Measurements from ENCODE around the gene PACRG.

PACRG gene

DNA sequence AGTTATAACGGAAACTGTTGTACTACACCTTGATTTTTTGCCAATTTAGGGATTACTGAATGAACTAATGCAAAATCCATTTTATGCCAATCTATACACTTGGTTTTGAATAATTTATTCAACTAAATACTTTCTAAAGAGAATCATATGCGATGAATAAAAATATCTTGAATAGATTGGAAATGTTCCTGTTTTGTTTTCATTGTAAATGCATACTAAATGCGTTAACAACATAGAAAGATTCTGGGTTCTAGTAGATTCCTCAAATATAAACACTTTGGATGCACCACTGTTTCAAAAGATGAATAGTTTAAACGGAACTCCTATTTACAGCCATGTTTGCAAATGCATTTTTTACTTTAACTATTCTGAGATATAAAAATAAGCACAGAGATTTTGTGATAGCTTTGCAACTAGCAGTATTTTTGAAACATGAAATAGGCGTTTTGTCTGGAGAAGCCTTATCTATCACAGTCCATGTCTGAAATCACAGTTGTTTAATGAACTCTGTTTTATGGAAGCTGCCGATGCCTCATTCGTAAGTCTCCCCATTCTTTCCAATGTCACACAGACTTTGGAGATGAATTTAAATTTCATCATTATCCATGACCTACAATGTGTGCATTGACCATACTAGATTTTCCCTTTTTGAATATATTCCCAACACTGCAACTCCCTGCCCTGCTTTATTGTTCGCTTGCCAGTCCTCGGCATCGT is 409.1 kb downstream of the PACRG start:
- DNase-seq (ENCODE audit: low read depth in 2 of 2) = no peak

- no peak for DNase-seq (ENCODE audit: low read depth in 2 of 2)
Measured at GRCh38 chr6:163137398-163137881, 409.7 kb downstream of the PACRG start.

- no peak for DNase-seq (ENCODE audit: low read depth in 2 of 2)
Measured at GRCh38 chr6:163146036-163146435, 418.3 kb downstream of the PACRG start.

- DNase-seq (ENCODE audit: low read depth in 2 of 2) = no peak
Measured at GRCh38 chr6:163147994-163148393, 420.2 kb downstream of the PACRG start.

DNA sequence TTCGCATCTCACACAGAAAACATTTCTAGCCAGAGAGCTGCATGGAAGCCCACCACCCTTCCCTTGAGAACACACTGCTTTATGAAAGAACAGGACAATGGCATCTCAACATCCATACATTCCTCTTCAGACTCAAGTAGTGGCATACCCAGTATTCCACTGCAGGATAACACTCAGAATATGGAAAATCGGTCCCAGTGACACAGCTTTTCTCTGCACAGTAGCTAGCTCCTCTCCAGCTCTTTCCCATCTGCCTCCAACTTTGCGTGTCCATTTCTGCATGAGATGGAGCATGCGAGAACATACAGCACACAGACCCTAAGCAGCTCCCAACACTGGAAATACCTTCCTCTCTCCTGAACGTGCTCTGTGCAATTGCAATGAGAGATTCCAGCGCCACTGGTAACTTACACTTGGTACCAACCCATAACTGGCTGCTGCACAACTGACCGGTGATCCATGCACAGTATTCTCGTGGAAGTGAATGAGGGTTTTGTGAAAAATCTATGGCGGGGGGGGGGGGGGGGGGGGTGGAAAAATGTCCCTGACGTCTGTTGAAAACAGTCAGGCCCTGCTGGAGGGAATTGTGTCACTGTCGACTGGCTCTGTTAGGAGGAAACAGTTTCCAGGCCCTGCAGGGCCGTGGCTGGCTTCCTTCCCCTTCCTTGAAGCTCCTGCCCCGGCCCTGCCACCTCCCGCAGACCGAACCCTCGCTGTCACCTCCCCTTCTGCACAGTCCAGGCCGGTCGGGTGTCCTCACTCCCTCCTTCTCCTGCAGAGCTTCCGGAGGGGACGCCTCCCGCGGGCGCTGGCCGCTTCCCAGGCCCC is 420.9 kb downstream of the PACRG start:
- no peak for DNase-seq (ENCODE audit: low read depth in 2 of 2)

GRCh38 chr6:163149279-163149848 is 421.6 kb downstream of the PACRG start:
- no peak for DNase-seq (ENCODE audit: low read depth in 2 of 2)

- DNase-seq (ENCODE audit: low read depth in 2 of 2) = no peak
Measured at GRCh38 chr6:163151212-163151611, 423.4 kb downstream of the PACRG start.

DNA sequence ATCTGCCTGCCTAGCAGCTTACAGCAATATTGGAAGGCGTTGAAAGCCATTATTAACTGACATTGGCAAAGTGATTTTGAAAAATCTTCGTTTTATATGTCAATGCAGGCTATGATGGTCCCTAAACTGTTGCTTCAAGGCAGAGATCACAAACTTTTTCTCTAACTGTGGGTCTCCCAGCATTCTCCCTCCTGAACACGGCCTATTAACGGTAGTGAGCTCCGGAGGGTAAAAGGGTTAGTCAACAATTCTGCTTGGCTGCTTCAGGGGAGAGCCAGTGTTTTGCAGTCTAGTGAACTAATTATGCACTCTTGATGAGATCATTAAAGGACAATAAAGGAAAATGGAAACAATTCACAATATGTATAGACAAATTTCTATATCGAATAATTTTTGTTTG is 424.9 kb downstream of the PACRG start:
- DNase-seq (ENCODE audit: low read depth in 2 of 2) = no peak

DNA sequence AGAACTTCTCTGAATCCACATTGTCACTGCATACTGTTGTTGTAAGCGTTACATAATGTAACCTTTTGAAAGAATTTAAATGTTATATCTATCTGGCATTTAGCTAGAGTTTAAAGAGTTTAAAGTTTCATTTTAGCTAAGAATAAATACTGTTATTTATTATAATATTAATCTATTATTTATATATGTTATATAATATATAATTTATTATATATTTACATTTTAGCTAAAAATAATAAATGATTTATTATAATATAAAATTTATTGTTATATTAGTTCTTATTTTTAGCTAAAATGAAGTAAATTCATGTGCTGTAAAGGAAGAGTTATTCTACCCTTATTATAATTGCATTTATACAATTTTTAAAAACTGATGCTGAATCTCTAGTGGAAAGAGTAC is 431.3 kb downstream of the PACRG start:
- no peak for DNase-seq (ENCODE audit: low read depth in 2 of 2)

- no peak for DNase-seq (ENCODE audit: low read depth in 2 of 2)
Measured at GRCh38 chr6:163159689-163160088, 431.9 kb downstream of the PACRG start.

- DNase-seq (ENCODE audit: low read depth in 2 of 2) = no peak
Measured at GRCh38 chr6:163162007-163162873, 434.5 kb downstream of the PACRG start.

GRCh38 chr6:163162874-163163213 is 435.1 kb downstream of the PACRG start:
- no peak for DNase-seq (ENCODE audit: low read depth in 2 of 2)

- DNase-seq (ENCODE audit: low read depth in 2 of 2) = no peak
Measured at GRCh38 chr6:163164175-163164900, 436.6 kb downstream of the PACRG start.

GRCh38 chr6:163165155-163165910 is 437.6 kb downstream of the PACRG start:
- no peak for DNase-seq (ENCODE audit: low read depth in 2 of 2)

- DNase-seq (ENCODE audit: low read depth in 2 of 2) = no peak
Measured at GRCh38 chr6:163165922-163166321, 438.1 kb downstream of the PACRG start.

DNA sequence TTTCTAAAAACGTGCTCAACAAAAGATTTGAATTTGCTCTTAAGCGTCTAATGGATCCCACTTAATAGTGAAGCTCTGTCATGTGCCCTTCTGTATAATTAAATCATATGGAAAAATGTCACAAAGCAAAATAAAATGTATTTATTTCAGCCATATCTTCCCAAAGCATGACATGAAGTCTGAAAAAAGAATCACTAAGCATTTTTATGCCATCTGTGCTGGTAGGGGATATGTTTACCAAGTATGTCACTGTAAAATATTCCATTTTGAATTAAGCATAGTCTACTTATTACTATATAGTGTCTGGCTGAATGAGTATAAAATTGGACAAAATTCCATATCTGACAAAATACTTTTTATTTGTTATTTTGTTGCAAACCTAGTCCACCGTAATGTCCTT is 438.7 kb downstream of the PACRG start:
- no peak for DNase-seq (ENCODE audit: low read depth in 2 of 2)

- no peak for DNase-seq (ENCODE audit: low read depth in 2 of 2)
Measured at GRCh38 chr6:163169521-163169920, 441.7 kb downstream of the PACRG start.

GRCh38 chr6:163170294-163170883 is 442.6 kb downstream of the PACRG start:
- DNase-seq (ENCODE audit: low read depth in 2 of 2) = no peak

GRCh38 chr6:163173741-163174140 is 446.0 kb downstream of the PACRG start:
- DNase-seq (ENCODE audit: low read depth in 2 of 2) = no peak

- DNase-seq (ENCODE audit: low read depth in 2 of 2) = no peak
Measured at GRCh38 chr6:163175301-163175700, 447.5 kb downstream of the PACRG start.
